K562 (cell line): ENCODE results near the gene CALML3. TPM values are rescaled to one million over a fixed set of nuclear protein-coding genes. Genes with fewer than 3 reads are reported as not detected.

Source experiments
- BCL6 ChIP-seq: fragments of 250-450 bp; sonication (Bioruptor Pico); IDR thresholded peaks from 2 replicates; pipeline ENCODE4 v1.4.0; 2020
- CCNT2 ChIP-seq: IDR thresholded peaks from 2 replicates; pipeline ENCODE4 v1.6.1; 2011; ENCODE audit warnings: borderline replicate concordance, low read depth, mild to moderate bottlenecking, moderate library complexity, mixed read lengths, low read length; ENCODE audit not compliant: insufficient read length; ENCODE audit errors: extremely low read depth
- HDAC3 ChIP-seq: fragments of 450-650 bp; IDR thresholded peaks from 2 replicates; pipeline ENCODE4 v1.6.1; 2018; ENCODE audit warnings: borderline replicate concordance, mild to moderate bottlenecking, moderate library complexity; ENCODE audit not compliant: partially characterized antibody
- KLF16 ChIP-seq: IDR thresholded peaks from 2 replicates; pipeline ENCODE4 v1.6.1; 2016; ENCODE audit warnings: antibody characterized with exemption
- PATZ1 ChIP-seq: fragments of 250-450 bp; sonication (Bioruptor Pico); IDR thresholded peaks from 2 replicates; pipeline ENCODE4 v1.5.0; 2020; ENCODE audit warnings: mild to moderate bottlenecking, borderline replicate concordance
- PPARD ChIP-seq: fragments of 250-450 bp; sonication (Bioruptor Pico); IDR thresholded peaks from 2 replicates; pipeline ENCODE4 v1.8.0; 2022; ENCODE audit warnings: inconsistent platforms, mild to moderate bottlenecking, moderate library complexity
- PTTG1 ChIP-seq: fragments of 450-650 bp; IDR thresholded peaks from 2 replicates; pipeline ENCODE4 v1.6.1; 2016; ENCODE audit warnings: low read depth, mild to moderate bottlenecking, missing genetic modification characterization, missing compliant biosample characterization
- STAT5A ChIP-seq: IDR thresholded peaks from 2 replicates; pipeline ENCODE4 v1.6.1; 2012; ENCODE audit warnings: low read length, inconsistent platforms, borderline replicate concordance
- ZNF316 ChIP-seq: fragments of 450-650 bp; IDR thresholded peaks from 2 replicates; pipeline ENCODE4 v1.6.1; 2016
- ZNF431 ChIP-seq: sonication (generic); formaldehyde crosslinking; IDR thresholded peaks from 2 replicates; pipeline ENCODE4 v1.8.0; 2022; ENCODE audit warnings: mild to moderate bottlenecking, missing genetic modification reagents
- ZNF507 ChIP-seq: conservative IDR thresholded peaks from 2 replicates; pipeline ENCODE4 v1.6.1; 2017; ENCODE audit warnings: missing genetic modification characterization, missing compliant biosample characterization
- ZNF584 ChIP-seq: fragments of 200-800 bp; sonication (Bioruptor generic); IDR thresholded peaks from 2 replicates; pipeline ENCODE4 v1.6.1; 2016; ENCODE audit warnings: low read depth, mild to moderate bottlenecking, missing genetic modification characterization, missing compliant biosample characterization
- ZNF740 ChIP-seq, 3 experiments: fragments of 200-800 bp in 1 of 3; sonication (Bioruptor generic) in 1 of 3; sonication (generic) in 1 of 3; formaldehyde crosslinking in 1 of 3; IDR thresholded peaks; 2 replicates each; pipeline versions ENCODE4 v1.6.1 to v1.8.0; 2016 to 2022; ENCODE audit warnings: mild to moderate bottlenecking in 2 of 3, missing compliant biosample characterization in 2 of 3, missing genetic modification characterization in 2 of 3, missing genetic modification reagents in 1 of 3
- ZNF778 ChIP-seq: fragments of 450-650 bp; formaldehyde crosslinking; IDR thresholded peaks from 2 replicates; pipeline ENCODE4 v1.4.0; 2020; ENCODE audit warnings: mild to moderate bottlenecking, moderate library complexity
- polyA plus RNA-seq, 8 experiments: library from polyadenylated mRNA; depleted of rRNA in 4 of 8; stranded (reverse) in 5 of 8; unstranded in 3 of 8; fragments of >200 nt; fragmentation: Nextera tagmentation in 2 of 8; fragmentation: Illumina TruSeq in 1 of 8; extraction: Ambion mirVana in 2 of 8; extraction: Trizol in 1 of 8; gene quantifications; 2 replicates each; pipeline versions ENCODE4 v1.2.1 to v1.2.3, GENCODE V29; 2011 to 2014; ENCODE audit warnings: inconsistent platforms in 1 of 8, missing spikeins in 1 of 8
- total RNA-seq, 7 experiments: library from RNA; depleted of rRNA in 6 of 7; stranded (reverse); fragments of >200 nt in 6 of 7; fragmentation: Illumina TruSeq in 2 of 7; extraction: Trizol in 2 of 7; gene quantifications; 2 replicates each; pipeline versions ENCODE4 v1.2.1 to v1.2.3, GENCODE V29; 2011 to 2021; ENCODE audit warnings: low replicate concordance in 1 of 7
- TF ChIP-seq, protein P1 (sequence below): fragments of 450-650 bp; IDR thresholded peaks from 2 replicates; pipeline ENCODE4 v1.7.1; 2018; ENCODE audit warnings: mild to moderate bottlenecking, low read depth; ENCODE audit not compliant: partially characterized antibody
- TF ChIP-seq, protein P2 (sequence below): fragments of 450-650 bp; IDR thresholded peaks from 2 replicates; pipeline ENCODE4 v1.6.1; 2018; ENCODE audit warnings: mild to moderate bottlenecking, low read depth; ENCODE audit not compliant: partially characterized antibody
- TF ChIP-seq, protein P3 (sequence below): fragments of 250-450 bp; sonication (Bioruptor Pico); IDR thresholded peaks from 2 replicates; pipeline ENCODE4 v1.5.0; 2021
- TF ChIP-seq, protein P4 (sequence below): fragments of 450-650 bp; formaldehyde crosslinking; IDR thresholded peaks from 2 replicates; pipeline ENCODE4 v1.4.0; 2022; ENCODE audit warnings: missing genetic modification characterization

The CALML3 gene
- total and polyA plus RNA-seq, 9 of the 15 experiments (the other 6 are each of a cell fraction or from before 2014, with no cell fraction given) = not detected

DNA sequence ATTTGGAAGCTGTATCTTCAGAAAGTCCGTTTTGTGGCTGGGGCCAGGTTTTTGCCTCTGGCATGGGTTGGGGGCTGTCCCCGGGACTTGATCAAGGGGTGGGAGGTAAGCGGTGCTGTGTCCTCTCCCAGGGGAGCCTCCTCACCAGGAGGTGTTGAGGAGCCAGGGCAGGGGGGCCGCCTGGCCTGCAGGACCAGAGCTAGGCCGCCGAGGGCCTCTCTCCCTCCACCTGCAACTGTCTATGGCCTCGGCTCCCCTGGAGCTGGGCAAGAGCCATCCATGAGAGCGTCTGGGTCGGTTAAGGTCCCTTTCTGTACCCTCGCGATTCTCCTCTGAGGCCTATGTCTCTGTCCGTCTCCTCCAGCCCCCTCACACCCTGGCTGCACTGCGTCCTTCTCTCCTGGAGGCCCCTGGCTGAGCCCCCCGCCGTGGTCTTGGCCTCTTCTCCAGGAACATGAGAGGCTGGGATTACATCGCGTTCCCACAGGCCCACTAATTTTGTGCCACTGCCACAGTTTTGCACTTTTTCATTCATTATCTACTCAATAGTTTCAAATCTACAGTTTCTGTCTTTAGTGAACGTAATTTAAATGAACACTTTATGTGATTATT, 46.0 kb upstream of the CALML3 start (continued):
- TF ChIP-seq CCNT2 (no peak), KLF16 (no peak), PPARD (no peak), PTTG1 (tag) (no peak), ZNF778 (CRISPR knock-in tag) (no peak), ZNF740 (CRISPR knock-in tag; IDR thresholded peaks at IDR 0.05) (no peak), ZNF740 (tag; IDR thresholded peaks at IDR 0.05) (no peak), ZNF507 (tag) (no peak), HDAC3 (no peak), BCL6 (CRISPR knock-in tag) (no peak), PATZ1 (CRISPR knock-in tag) (no peak), ZNF316 (no peak), ZNF584 (CRISPR knock-in tag) (no peak), ZNF431 (CRISPR knock-in tag) (no peak), STAT5A (no peak)
- TF ChIP-seq, protein P1, sequence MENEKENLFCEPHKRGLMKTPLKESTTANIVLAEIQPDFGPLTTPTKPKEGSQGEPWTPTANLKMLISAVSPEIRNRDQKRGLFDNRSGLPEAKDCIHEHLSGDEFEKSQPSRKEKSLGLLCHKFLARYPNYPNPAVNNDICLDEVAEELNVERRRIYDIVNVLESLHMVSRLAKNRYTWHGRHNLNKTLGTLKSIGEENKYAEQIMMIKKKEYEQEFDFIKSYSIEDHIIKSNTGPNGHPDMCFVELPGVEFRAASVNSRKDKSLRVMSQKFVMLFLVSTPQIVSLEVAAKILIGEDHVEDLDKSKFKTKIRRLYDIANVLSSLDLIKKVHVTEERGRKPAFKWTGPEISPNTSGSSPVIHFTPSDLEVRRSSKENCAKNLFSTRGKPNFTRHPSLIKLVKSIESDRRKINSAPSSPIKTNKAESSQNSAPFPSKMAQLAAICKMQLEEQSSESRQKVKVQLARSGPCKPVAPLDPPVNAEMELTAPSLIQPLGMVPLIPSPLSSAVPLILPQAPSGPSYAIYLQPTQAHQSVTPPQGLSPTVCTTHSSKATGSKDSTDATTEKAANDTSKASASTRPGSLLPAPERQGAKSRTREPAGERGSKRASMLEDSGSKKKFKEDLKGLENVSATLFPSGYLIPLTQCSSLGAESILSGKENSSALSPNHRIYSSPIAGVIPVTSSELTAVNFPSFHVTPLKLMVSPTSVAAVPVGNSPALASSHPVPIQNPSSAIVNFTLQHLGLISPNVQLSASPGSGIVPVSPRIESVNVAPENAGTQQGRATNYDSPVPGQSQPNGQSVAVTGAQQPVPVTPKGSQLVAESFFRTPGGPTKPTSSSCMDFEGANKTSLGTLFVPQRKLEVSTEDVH = no peak
- TF ChIP-seq, protein P2, sequence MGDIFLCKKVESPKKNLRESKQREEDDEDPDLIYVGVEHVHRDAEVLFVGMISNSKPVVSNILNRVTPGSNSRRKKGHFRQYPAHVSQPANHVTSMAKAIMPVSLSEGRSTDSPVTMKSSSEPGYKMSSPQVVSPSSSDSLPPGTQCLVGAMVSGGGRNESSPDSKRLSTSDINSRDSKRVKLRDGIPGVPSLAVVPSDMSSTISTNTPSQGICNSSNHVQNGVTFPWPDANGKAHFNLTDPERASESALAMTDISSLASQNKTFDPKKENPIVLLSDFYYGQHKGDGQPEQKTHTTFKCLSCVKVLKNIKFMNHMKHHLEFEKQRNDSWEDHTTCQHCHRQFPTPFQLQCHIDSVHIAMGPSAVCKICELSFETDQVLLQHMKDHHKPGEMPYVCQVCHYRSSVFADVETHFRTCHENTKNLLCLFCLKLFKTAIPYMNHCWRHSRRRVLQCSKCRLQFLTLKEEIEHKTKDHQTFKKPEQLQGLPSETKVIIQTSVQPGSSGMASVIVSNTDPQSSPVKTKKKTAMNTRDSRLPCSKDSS = no peak
- TF ChIP-seq, protein P3, sequence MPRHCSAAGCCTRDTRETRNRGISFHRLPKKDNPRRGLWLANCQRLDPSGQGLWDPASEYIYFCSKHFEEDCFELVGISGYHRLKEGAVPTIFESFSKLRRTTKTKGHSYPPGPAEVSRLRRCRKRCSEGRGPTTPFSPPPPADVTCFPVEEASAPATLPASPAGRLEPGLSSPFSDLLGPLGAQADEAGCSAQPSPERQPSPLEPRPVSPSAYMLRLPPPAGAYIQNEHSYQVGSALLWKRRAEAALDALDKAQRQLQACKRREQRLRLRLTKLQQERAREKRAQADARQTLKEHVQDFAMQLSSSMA (CRISPR knock-in tag) = peak; percentile 19; the same call in 1 of the 2 replicates
- TF ChIP-seq, protein P4, sequence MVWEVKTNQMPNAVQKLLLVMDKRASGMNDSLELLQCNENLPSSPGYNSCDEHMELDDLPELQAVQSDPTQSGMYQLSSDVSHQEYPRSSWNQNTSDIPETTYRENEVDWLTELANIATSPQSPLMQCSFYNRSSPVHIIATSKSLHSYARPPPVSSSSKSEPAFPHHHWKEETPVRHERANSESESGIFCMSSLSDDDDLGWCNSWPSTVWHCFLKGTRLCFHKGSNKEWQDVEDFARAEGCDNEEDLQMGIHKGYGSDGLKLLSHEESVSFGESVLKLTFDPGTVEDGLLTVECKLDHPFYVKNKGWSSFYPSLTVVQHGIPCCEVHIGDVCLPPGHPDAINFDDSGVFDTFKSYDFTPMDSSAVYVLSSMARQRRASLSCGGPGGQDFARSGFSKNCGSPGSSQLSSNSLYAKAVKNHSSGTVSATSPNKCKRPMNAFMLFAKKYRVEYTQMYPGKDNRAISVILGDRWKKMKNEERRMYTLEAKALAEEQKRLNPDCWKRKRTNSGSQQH = no peak
